HPDE6-E6E7 (cell line): ENCODE measurements around the gene EBF3.

ENCODE experiments used
- DNase-seq: peaks from one replicate; pipeline ENCODE4 v3.0.0; 2011; ENCODE audit warnings: missing footprints; ENCODE audit errors: extremely low spot score

EBF3 gene

DNA sequence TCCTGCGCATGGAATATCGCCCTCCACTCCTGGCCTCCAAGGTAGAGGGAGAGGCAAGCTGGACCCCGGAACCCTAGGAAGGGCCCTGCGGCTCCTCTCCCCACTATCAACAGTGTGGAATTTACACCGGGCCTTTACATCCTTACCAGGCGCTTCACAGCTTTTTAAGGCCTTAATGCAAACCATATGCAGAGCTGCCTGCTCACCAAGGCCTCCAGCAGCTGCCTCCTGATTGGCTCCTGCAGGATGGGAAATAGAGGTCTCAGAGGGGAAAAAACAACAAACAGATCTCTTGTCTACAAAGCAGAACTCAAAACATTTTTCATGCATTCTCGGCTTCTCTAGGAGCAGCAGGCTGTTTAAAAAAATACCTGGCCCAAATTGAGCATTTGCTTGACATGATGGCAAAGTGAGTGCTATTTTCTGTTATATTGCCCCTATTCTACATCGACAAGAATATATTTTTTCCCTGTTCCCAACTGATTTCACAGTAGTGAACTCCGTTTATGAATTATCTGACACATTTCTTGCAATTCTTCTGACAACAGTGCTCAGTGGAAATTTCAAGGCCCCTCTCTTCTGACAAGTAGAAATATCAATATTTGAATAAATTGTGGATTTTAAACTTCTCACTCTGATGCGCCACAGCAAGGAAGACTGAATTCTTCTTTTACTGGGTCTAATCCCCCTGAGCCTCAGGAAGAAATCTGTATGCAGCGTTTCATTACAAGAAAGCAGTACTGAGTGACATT is 51.7 kb downstream of the EBF3 start:
- DNase-seq, result no peak

DNA sequence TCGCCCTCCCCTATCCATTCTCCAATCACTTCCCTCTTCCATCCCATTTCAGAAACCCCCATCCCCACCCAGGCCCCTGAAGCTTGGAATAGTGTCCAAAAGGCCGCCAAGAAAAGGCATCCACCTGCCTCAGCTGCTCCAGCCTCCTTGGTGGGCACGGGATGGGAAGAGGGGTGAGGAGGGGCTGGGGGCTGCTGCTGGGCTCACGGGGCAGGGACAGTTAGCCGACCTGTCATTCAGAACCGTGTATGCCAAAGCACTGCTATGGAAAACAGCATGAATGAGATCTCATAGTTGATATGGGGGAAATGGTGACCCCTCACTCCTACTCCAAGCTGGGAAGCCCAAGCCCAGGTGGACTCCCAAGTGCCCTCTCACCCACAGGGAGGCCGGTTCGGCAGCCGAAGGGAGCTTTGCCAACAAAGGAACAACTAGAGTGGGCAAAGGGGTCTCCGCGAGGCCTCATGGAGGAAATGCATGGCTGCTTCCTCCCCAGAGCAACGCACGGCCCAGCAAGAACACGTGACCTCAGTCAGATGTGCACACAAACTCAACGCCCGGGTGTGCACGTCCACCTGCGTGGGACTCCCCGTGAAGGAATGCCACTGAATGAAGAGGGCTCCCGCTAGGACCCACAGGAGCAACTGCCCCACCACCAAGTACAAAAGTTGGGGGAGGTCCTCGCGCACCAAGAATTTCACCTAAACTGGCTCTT is 52.5 kb downstream of the EBF3 start:
- DNase-seq, result no peak

DNA sequence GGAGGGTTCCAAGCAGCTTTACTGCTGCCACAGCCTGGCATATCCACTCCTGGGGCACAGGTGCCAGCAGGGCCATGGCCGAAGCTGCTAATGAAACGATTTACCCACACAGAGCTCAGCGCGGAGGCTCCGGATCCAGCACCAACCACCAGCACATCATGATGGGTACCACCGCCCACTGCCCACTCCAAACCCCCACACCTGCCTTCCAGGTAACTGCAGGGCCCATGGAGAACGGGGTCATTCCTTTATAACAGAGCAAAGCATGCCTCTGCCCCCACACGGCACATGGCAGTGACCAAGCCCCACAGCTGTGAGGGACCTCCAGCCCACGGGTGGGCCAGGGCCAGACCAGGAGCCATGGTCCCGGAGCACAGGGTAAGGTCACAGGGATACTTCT is 53.2 kb downstream of the EBF3 start:
- DNase-seq, result no peak

DNA sequence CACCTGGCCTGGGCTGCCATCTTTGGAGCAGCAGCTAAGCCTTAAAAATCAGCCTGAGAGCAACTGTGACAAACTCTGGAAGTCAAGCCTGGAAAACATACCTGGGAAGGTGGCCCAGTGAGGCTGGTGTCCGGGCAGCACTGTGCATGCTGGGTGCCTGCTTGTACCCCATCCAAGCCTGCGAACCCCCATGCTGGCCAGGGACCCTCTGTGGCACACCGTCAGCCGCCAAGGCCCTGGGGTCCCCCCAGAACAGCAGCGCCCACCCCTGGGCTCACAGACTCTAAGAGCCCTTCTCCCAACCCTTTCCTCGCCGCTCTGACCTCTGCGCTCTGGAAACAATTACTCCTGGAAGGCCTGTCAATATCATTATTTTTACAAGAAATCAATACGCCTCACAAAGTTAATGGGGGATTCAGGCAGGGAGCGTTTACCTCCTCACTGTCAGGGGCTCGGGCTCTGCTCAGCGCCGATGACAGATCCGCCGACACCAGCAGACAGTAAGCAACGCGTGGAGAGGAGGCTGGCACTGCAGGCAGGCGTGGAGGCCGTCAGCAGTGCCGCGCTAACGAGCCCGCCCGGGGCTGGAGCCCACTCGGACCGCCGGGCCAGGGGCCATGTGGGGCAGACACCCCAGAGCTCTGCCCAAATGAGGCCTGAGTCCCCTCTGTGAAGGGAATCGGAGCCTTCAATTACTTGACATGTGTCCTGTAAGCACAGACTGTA is 54.4 kb downstream of the EBF3 start:
- DNase-seq, result no peak

DNA sequence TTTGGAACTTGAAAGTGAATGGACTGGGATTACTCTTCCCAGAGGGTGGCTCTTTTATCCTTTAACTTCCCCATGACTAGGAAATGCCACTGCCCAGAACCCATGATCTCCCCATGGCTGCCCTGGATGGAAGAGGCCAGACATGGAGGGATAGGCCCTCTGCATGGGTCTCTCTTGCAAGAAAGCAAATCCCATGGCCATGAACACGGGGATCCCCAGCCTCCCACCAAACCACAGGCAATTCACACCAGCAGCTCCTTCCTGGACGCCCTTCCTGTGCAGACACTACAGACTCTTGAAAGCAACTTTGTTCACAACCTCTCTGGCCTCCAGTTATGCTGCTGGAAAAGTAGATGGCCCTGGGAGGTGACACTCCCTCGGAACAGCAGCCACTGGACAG is 55.0 kb downstream of the EBF3 start:
- DNase-seq, result no peak

DNA sequence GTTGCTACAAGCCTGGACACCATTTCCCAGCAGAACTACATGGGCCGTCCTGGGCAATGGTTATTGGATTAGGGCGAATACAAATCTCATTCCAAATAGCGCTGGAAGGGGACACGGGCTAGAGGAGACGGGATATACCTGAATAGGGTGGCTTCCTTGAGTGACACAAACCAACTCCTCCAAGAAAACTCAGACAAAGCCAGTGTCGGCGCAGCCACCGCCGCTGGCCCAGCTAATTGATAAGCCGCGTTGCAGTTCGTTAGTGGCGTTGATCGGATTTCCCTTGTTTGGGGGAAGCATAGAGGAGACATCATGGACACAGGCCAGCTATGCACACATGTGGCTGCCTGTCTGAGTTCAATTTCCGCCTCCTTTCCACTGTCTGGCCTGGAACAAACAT is 55.7 kb downstream of the EBF3 start:
- DNase-seq, result no peak

DNA sequence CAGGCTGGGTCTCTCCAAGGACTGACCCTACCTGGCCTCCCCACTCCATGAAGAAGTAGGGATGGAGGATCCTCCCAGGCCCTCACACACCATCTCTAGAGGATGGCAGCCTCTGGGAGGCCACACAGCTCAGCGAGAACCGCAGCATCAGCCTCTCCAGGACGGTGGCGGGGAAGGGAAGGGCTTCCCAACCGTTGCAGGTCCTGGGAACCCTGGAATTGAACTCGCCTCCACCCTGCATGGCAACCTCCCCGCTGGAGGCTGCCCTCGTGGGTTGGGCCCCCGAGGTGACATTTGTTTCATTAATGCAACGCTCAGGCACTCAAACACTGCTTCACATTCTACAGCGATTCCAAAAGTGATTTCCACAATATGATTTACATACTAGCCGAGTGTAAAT is 58.5 kb downstream of the EBF3 start:
- DNase-seq, result no peak

DNA sequence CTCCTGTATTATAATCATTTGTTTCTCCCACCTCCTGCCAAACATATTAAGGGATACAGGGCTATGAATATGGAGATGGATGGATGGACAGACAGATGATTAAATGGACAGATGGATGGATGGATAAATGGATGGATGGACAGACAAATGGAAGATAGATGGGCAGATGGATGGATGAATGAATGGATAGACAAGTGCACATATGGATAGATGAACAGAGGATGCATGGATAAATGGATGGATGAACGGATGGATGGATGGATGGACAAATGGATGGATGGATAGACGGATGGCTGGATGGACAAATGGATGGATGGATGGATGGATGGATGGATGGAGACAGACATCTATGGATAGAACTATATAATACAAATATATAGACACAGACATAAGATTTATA is 59.8 kb downstream of the EBF3 start:
- no peak for DNase-seq

DNA sequence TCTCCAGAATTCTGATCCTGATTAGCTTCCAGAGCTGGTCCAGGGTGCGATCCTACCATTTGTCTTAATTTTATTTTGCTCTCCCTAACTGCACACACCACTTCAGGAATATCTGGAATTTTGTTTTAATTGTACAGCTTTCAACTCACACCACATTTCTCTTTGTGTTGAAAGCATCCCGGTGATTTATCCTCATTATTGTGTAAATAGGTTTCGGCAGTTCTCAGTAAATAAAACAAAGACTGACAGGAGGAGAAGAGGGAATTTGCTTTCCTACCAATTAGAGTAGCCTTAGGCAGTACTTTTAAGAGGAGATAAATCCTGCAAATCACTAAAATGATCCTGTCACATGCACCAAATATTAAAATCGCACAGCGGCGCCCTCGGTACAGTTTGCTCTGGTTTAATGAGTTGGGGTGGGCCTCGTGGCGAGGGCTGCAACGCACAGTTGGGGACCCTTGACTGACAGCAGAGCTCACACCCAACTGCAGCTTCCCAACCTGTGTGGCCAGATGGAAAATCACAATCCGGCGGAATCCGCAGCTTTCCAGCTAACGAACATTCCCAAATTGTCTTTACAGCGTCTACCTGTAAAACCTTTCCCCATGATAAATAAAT is 62.6 kb downstream of the EBF3 start:
- DNase-seq, result no peak

DNA sequence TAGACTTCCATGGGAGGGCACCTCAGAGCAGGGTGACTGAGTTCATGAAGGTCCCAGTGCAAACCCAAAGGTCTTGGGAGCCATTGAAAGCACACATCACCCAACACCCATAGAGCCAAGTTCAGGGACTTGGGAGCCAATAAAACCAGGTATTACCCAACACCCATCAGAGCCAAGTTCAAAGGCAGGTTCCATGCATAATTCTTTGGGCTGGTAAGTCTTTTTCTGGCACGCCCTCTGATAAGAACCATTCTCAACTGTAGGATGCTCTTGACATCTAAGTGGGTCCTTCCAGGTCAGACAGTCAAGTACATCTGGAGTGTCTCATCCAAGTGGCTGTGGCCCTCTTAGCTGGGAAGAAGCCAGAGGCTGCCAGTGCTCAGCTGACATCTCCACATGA is 63.2 kb downstream of the EBF3 start:
- DNase-seq, result no peak

DNA sequence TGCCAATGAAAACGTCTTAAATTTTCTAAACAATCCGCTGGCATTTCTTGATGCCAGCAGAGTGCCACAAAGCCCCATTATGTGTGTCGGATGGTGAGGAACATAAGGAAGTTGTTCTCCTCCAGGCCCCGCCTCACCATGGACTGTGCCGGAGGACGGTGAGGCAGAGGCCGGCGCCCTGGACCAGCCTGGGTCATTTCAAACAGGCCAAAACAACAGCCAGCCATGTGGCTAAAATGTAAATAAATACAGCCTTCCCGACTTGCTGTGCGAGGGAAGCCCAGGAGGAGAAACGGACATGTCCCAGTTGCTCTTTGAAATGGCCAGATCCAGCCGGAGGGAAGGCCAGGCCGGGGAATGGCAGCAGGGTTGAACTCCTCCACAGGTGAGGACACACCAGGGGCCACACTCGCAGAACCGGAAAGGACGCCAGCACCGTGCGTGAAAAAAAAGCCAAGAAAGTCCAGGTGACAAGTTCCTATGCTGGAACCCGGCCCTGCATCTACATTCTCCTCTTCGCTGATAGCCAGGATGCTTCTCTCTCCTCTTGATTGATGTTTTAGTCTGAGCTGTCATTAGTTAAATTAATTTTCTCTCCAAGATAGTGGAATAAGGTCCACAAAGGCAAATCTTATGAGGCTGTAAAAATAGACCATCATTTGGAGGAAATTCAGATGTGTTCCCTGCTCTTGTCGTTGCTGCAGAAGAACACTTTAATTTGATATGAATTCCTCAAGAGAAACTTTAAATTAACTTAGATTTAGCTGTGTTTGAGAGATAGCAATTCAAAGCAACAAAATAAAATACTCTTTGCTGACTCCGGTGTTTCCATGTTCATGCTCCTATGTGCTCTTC is 64.6 kb downstream of the EBF3 start:
- DNase-seq, result no peak

DNA sequence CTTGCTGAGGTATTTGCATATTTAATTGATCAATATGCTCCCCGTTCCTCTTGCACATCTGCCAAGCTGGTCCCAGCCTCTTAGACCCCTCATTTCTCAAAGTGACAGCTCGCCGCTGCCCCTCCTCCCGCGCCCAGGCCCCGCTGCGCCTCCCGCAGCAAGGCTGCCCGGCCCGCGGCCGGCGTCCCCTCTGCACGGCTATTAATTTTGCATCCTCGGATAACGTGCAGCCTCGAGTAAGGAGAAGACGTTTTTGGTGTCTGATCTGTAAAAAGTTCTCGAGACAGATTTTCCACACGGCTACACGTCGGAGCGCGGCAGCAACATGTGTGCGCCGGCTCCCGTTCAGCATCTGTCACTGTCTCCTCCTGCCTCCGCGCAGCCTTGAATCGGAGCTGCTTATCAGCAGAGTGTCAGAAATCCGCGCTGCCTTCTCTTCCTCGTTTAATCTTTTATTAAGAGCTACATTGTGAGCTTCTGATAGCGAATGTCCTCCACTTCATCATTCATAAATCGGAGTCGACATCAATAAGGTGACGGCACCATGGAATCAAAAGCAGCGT is 65.3 kb downstream of the EBF3 start:
- DNase-seq, result no peak

DNA sequence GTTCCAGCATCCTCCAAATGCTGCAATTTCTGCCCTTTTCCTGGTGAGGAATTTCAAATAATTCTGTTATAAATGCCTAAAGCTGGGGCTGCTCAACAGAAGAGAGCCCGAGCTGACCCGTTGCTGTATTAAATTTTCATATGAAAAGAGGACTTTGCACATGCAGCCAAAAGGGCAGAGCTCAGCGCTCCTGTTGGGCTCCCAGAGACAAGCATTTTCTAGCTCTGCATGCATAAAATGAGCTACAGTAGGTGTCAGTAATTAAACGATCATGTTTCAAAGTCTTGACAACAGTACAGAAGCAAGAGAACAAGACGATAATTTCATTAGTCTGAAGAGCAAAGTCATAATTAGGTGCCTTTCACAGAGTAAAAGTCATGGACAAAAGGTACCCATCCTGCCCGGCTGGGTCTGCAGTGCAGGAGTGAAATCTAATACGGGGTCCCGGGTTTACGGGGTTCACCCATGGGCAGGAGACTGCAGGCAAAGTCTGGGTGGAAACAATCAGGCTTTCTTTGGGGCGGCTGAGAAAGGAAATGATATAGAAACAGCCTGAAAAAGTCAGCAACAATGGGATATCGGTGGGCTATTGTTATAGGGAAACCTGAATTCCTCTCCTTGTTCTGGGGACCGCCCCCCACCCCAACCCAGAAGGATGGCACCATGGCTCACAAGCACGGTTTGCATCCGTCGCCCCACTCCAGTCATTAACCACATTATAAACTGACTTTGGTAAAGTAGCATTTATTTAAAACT is 66.0 kb downstream of the EBF3 start:
- DNase-seq, result no peak

DNA sequence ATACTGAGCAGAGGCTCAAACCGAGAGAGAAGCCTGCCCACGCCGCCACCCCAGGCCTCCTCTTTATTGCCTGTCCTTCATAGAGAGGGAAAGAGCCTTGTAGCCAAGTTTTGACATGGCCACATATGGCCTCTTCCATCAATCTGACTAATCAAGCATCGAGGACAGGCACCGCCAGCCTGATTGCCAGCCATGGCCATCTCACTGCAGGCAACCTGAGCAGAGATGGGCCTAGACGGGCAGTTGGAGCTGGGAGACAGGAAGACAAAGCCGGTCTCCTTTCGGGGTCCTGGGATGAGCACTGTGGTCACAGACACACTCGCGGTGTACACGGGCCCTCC is 67.2 kb downstream of the EBF3 start:
- no peak for DNase-seq

DNA sequence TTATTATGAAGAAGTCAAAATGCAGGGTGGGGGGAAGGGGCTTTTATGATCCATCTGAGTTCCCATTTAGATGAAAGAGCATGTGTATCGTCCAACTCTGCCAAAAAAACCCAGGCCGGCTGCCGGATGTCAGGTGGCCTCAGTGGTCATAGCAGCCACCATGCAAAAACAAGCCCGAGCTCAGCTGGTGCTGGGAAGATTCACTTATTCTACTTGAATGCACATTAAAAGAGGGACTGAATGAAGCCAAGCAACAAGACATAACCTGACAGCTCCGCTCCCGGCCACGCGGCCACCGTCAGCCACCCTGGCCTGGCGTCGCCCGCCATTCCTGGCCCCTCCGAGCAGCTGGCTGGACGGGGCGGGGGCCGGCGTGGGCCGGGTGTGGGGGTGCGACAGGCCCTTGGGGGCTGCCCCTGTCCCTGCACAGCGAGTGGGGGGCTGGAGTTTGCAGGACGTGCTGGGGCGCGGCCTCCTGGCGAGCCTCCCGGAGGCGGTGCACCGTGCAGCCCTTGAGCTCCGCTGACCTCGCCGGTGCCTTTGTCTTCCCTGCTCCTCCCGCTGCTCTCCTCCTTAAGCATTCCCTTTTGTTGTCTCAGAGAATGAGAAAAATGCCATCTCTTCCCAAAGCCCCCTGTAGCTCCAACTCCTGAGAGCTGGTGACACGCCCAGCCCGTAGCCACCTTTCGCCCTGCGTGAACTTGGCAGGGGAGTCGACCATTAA is 67.8 kb downstream of the EBF3 start:
- no peak for DNase-seq

DNA sequence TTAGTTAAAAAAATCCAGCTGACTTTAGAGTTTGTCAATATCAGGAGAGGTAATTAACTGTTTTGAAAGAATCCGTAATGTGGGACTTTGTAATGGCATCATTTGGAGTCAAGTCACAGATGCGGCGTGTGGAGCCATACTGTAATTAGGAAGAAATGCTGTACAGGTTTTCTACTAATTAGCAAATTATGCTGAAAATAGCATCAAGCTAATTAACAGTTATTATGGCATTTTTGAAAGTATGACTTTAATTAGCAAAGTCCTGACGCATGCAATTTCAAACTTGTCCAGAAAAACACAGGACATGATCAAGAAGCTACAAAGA is 68.3 kb downstream of the EBF3 start:
- DNase-seq, result no peak

DNA sequence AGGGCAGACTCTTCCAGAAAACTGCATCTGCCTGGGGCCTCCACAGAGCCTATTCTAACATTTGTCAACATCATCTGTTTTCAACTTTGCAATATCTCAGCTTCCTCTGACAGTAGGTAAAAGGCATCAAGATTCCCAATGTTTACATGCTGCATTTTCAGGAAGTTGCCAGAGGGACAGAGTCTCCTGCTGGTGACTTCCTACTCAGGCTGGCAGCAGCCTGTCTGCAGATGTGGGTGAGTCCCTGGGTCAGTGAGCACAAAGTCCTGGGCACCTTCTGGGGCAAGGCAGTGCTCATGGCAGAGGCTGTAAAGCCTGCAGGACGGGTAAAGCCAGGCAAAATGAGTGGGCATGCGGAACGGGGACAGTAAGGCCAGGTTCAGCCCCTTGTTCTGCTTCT is 69.4 kb downstream of the EBF3 start:
- DNase-seq, result no peak

DNA sequence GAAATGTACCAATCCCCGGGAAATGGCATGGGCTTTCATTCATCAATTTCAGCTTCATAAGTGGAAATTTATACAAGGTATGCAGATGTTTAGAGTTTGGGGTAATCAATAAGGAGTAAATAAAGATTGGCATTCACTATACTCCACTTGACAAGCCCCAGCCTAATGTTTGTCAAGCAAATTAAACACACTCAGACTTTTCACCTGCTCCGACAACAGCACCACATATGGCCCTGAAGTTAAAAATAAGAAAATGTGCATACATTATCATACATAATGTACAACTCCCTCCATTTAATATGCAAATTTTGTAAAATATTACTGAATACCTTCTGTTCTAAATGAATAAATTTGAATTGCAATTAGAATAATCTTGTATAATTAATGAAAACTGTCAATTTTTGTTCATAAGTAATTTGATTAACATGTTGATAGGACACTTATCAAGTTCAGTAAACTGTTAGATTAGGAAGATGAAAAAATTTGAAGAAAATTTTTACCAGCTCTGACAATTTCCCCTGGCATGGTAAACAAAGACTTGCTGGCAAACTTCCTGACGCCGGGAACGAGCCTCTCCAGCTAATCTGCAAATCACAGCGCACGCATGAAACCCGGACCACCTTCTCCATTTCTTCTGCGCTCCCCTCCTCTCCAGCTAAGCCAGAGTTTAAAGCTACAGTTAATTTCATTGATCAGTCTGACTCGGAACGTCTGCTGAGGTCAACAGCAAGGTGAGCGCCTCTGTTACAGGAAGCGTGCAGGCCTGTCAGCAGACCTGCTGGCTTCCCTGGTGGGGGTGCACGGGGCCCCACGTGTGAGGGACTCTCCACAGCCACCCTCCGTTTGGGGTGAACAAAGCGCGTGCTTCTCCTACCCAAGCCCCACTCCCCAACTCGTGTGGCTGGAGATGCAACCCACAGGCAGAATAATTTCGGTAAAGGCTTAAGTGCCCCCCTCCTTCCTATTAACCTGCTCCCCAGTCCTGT is 70.7 kb downstream of the EBF3 start:
- no peak for DNase-seq

DNA sequence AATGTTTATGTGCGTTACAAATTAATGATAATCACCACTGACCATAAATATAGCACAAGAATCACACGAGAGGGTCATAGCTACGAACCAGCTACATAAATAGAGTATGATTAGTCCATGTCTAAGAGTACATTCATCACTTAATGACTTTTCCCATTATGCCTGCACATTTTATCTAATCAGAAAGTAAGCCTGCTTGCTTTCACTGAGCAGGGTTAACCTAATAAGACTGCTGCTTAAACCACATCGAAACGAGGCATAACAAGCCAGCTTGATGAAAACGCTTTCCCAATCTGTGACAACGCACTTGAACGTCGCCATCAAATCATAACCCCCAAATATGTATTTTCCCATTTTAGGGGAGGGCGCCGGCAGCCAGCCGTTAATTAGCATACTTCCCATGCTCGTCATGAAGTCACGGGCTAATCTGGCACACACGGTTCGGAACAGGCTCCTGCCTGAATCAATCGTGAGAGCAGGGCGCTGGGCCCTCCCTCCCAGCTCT is 71.5 kb downstream of the EBF3 start:
- no peak for DNase-seq
